K562 (cell line): Measurements from ENCODE around the gene SEPTIN8. TPM values are rescaled to one million over a fixed set of nuclear protein-coding genes. Genes with fewer than 3 reads are reported as not detected.
"Not testable (repeated sequence)": the region's sequence is repeated elsewhere in the genome, so short reads cannot be mapped to it uniquely, and the experiment has no call there.

Experiments used
- ATAC-seq: fragments of 200-7000 bp; cut with Tn5 transposase; 3 replicates; pipeline ENCODE4 v1.9.1; 2020; ENCODE audit warnings: moderate library complexity
- BruUV-seq: library from RNA; stranded (reverse); fragments of 400-500 nt; replicated peaks from 2 replicates; lab custom pipeline; 2021; lab: Mats Ljungman, UMichigan
- CTCF ChIA-PET: fragments of 300-600 bp; formaldehyde crosslinking; extraction: SDS; loops from one replicate; lab custom pipeline; 2021; ENCODE audit warnings: low intra/inter-chr PET ratio; lab: Yijun Ruan, JAX
- POLR2A ChIA-PET: fragments of 300-600, 350-650 bp; sonication (Branson Sonifier 250); formaldehyde crosslinking; extraction: SDS; loops from one replicate; lab custom pipeline; 2021; ENCODE audit warnings: antibody characterized with exemption, inconsistent platforms; lab: Yijun Ruan, JAX
- DNase-seq, 4 experiments: peaks; one replicate each; pipeline versions ENCODE4 v3.0.0 to v3.0.0-alpha.2; 2011 to 2018; ENCODE audit warnings: low spot score in 3 of 4, mixed read lengths in 3 of 4; ENCODE audit errors: extremely low read depth in 1 of 4
- FAIRE-seq: peaks from 2 replicates; lab custom pipeline; 2011; peaks lifted over from hg19 to GRCh38; lab: Jason Lieb, UNC
- H2AFZ ChIP-seq: 2 replicates; pipeline ENCODE4 v1.6.0; 2011; ENCODE audit warnings: low read depth, low read length, control low read depth, inconsistent platforms
- H3K27ac ChIP-seq: fragments of 200-600 bp; 3 replicates; pipeline ENCODE4 v1.8.0; 2011; ENCODE audit warnings: low read depth, mild to moderate bottlenecking, control low read depth, inconsistent platforms, low read length, moderate library complexity, mixed read lengths; ENCODE audit errors: extremely low read depth
- H3K27me3 ChIP-seq, 2 experiments: fragments of 300-600 bp in 1 of 2; 2 replicates in 1 of 2; 3 replicates in 1 of 2; pipeline versions ENCODE4 v1.6.0 to v1.8.0; 2011; ENCODE audit warnings: inconsistent platforms in 2 of 2, low read length in 2 of 2, mild to moderate bottlenecking in 1 of 2, mixed read lengths in 1 of 2, moderate library complexity in 1 of 2; ENCODE audit not compliant: control insufficient read depth in 2 of 2, insufficient read depth in 2 of 2
- H3K36me3 ChIP-seq: fragments of 300-600 bp; 3 replicates; pipeline ENCODE4 v1.8.0; 2011; ENCODE audit warnings: mild to moderate bottlenecking, low read length, inconsistent platforms; ENCODE audit not compliant: control insufficient read depth, insufficient read depth
- H3K4me1 ChIP-seq, 2 experiments: fragments of 200-600 bp in 1 of 2; replicated peaks in 1 of 2; 2 replicates in 1 of 2; 3 replicates in 1 of 2; pipeline versions ENCODE4 v1.5.1 to v1.8.0; 2011; ENCODE audit warnings: inconsistent platforms in 2 of 2, low read length in 2 of 2, mild to moderate bottlenecking in 1 of 2, mixed read lengths in 1 of 2, moderate library complexity in 1 of 2; ENCODE audit not compliant: control insufficient read depth in 2 of 2, insufficient read depth in 2 of 2
- H3K4me2 ChIP-seq: 2 replicates; pipeline ENCODE4 v1.6.1; 2011; ENCODE audit warnings: low read length, control low read depth, inconsistent platforms, mixed read lengths; ENCODE audit not compliant: insufficient read depth
- H3K4me3 ChIP-seq: fragments of 200-600 bp; sonication (generic), shearing (Covaris generic); 2 replicates; pipeline ENCODE4 v1.5.1; 2016; ENCODE audit warnings: control low read depth, inconsistent platforms
- H3K79me2 ChIP-seq: fragments of 200-600 bp; 3 replicates; pipeline ENCODE4 v1.8.0; 2011; ENCODE audit warnings: low read length, inconsistent platforms; ENCODE audit not compliant: control insufficient read depth, insufficient read depth
- H3K9ac ChIP-seq, 2 experiments: 2 replicates each; pipeline versions ENCODE4 v1.6.0 to v1.6.1; 2011; ENCODE audit warnings: low read depth in 2 of 2, low read length in 2 of 2, control low read depth in 1 of 2, inconsistent platforms in 1 of 2, mild to moderate bottlenecking in 1 of 2, mixed read lengths in 1 of 2; ENCODE audit not compliant: insufficient read depth in 1 of 2
- H3K9me1 ChIP-seq: one replicate; pipeline ENCODE4 v1.6.0; 2011; ENCODE audit warnings: inconsistent platforms, mild to moderate bottlenecking, low read length, moderate library complexity; ENCODE audit not compliant: control insufficient read depth, insufficient read depth
- H3K9me3 ChIP-seq: replicated peaks from 2 replicates; pipeline ENCODE4 v1.5.1; 2011; ENCODE audit warnings: low read depth, low read length, inconsistent platforms; ENCODE audit not compliant: control insufficient read depth, insufficient read depth
- H4K20me1 ChIP-seq: replicated peaks from 2 replicates; pipeline ENCODE4 v1.6.1; 2011; ENCODE audit warnings: low read length, inconsistent platforms, mixed read lengths; ENCODE audit not compliant: control insufficient read depth, insufficient read depth
- SPI1 ChIP-seq: IDR thresholded peaks from 2 replicates; pipeline ENCODE4 v1.6.1; 2011; ENCODE audit warnings: low read depth, low read length, control low read depth, borderline replicate concordance
- ZNF146 ChIP-seq: IDR thresholded peaks from one replicate; pipeline ENCODE4 v1.6.1; 2018; ENCODE audit warnings: missing compliant biosample characterization; ENCODE audit not compliant: unreplicated experiment
- WGBS: fragments of 100-300 bp; shearing (Covaris generic); methylation state at CpG from one replicate; pipeline ENCODE4 v1.1.6; 2016; ENCODE audit warnings: low coverage, mixed read lengths; ENCODE audit not compliant: insufficient coverage; ENCODE audit errors: missing lambda C conversion rate; 5-methylcytosine and 5-hydroxymethylcytosine counted together
- in situ Hi-C: fragments of 300-500 bp; cut with MboI; formaldehyde crosslinking; loops from 4 replicates; pipeline ENCODE4 v1.15.0; 2018; ENCODE audit warnings: inconsistent platforms, mixed read lengths
- intact Hi-C: fragments of 100-400 bp; cut with micrococcal nuclease; formaldehyde crosslinking; loops from 2 replicates; pipeline ENCODE4 v1.14.2; 2022
- polyA plus RNA-seq, 8 experiments: library from polyadenylated mRNA; depleted of rRNA in 4 of 8; stranded (reverse) in 5 of 8; unstranded in 3 of 8; fragments of >200 nt; fragmentation: Nextera tagmentation in 2 of 8; fragmentation: Illumina TruSeq in 1 of 8; extraction: Ambion mirVana in 2 of 8; extraction: Trizol in 1 of 8; gene quantifications; 2 replicates each; pipeline versions ENCODE4 v1.2.1 to v1.2.3, GENCODE V29; 2011 to 2014; ENCODE audit warnings: inconsistent platforms in 1 of 8, missing spikeins in 1 of 8
- total RNA-seq, 7 experiments: library from RNA; depleted of rRNA in 6 of 7; stranded (reverse); fragments of >200 nt in 6 of 7; fragmentation: Illumina TruSeq in 2 of 7; extraction: Trizol in 2 of 7; gene quantifications; 2 replicates each; pipeline versions ENCODE4 v1.2.1 to v1.2.3, GENCODE V29; 2011 to 2021; ENCODE audit warnings: low replicate concordance in 1 of 7

SEPTIN8 gene
- total and polyA plus RNA-seq, 9 of the 15 experiments (the other 6 are each of a cell fraction or from before 2014, with no cell fraction given), result 19.3 to 142 (median 101) TPM

- DNase-seq, H3K9ac ChIP-seq, CTCF ChIA-PET, H3K4me3 ChIP-seq, H3K79me2 ChIP-seq, H3K4me2 ChIP-seq: not testable (repeated sequence)
- WGBS, result 53% methylated on average over 5 of the region's 6 CpGs
- TF ChIP-seq ZNF146 (CRISPR knock-in tag), result peak; percentile 86
- TF ChIP-seq, all 486 proteins: peak for 1; not testable (repeated sequence) for 485
- H3K27me3 ChIP-seq, H4K20me1 ChIP-seq, H3K9me3 ChIP-seq, FAIRE-seq, H3K9me1 ChIP-seq, H3K4me1 ChIP-seq, H2AFZ ChIP-seq, POLR2A ChIA-PET, BruUV-seq, ATAC-seq, H3K36me3 ChIP-seq, in situ Hi-C loops, H3K27ac ChIP-seq: not testable (repeated sequence)
- intact Hi-C loops, result loop anchor here (2.0 kb wide), 2 partner anchors 31 to 61 kb away; partner anchors contain the start of genes GDF9 and UQCRQ
Measured at GRCh38 chr5:132805872-132806271, 28.8 kb upstream of the SEPTIN8 start.

- POLR2A ChIA-PET, H3K9me1 ChIP-seq, H4K20me1 ChIP-seq, H2AFZ ChIP-seq, FAIRE-seq, H3K79me2 ChIP-seq, H3K9me3 ChIP-seq, H3K27me3 ChIP-seq, ATAC-seq, DNase-seq, H3K4me3 ChIP-seq, BruUV-seq, CTCF ChIA-PET, H3K4me1 ChIP-seq, H3K4me2 ChIP-seq, H3K36me3 ChIP-seq, H3K9ac ChIP-seq, H3K27ac ChIP-seq, in situ Hi-C loops: not testable (repeated sequence)
- peak; percentile 66; the same call in 1 of the 2 replicates for TF ChIP-seq SPI1
- no CpG with 5 or more reads among the region's 1 CpG for WGBS
- intact Hi-C loops, result loop anchor here (5.0 kb wide), 1 partner anchor 47 kb away; no protein-coding TSS in a partner anchor
Measured at GRCh38 chr5:132804219-132804618, 27.2 kb upstream of the SEPTIN8 start.
